ENCODE data around the gene ARRB1. TPM values are rescaled to one million over a fixed set of nuclear protein-coding genes. Genes with fewer than 3 reads are reported as not detected.
A peak's percentile ranks its signal among the peaks of the same experiment; 100 is the strongest.

ARRB1 gene
- total and polyA plus RNA-seq, 2 of the 13 experiments (the other 11 are each of a cell fraction or from before 2014, with no cell fraction given) = 22.5 to 35.7 TPM

DNA sequence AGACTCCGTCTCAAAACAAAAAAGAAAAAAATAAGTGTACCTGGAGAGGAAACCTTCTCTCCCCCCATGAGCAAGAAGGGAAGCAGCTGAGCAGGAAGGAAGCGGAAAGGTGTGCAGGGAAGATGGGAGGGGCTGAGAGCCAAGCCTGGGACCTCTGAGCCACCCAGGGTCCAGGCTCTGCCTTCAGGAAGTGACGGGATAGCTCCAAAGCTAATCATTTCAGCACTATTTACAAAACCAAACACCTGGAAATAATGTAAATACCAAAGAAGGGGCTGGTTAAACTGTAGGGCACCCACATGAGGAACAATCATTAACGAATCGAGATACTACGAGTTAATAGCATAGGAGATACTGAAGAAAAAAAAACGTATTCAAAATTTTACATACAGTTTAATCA is 27.9 kb downstream of the ARRB1 start (continued):
- TF ChIP-seq ZNF281 (CRISPR knock-in tag; IDR thresholded peaks at IDR 0.05; ENCODE audit: borderline replicate concordance) (no peak), ZNF251 (CRISPR knock-in tag; IDR thresholded peaks at IDR 0.05) (no peak), ELF1 (CRISPR knock-in tag; IDR thresholded peaks at IDR 0.05) (peak; percentile 45; the same call in 1 of the 2 replicates), GATA4 (IDR thresholded peaks at IDR 0.05; ENCODE audit: borderline replicate concordance, low read depth) (no peak), ZNF383 (CRISPR knock-in tag; IDR thresholded peaks at IDR 0.05; ENCODE audit: borderline replicate concordance) (no peak), HOXA7 (CRISPR knock-in tag; IDR thresholded peaks at IDR 0.05) (no peak), MAFF (IDR thresholded peaks at IDR 0.05; ENCODE audit: low read depth, low read length) (no peak), ZNF780A (CRISPR knock-in tag; IDR thresholded peaks at IDR 0.05) (no peak), ARHGAP35 (CRISPR knock-in tag; IDR thresholded peaks at IDR 0.05; ENCODE audit: borderline replicate concordance) (no peak), KAT8 (CRISPR knock-in tag; IDR thresholded peaks at IDR 0.05) (peak; percentile 54; the same call in 1 of the 2 replicates), ZNF720 (CRISPR knock-in tag; IDR thresholded peaks at IDR 0.05) (no peak), GFI1 (CRISPR knock-in tag; IDR thresholded peaks at IDR 0.05; ENCODE audit: borderline replicate concordance) (no peak), ZNF672 (CRISPR knock-in tag; IDR thresholded peaks at IDR 0.05) (no peak), KDM5A (IDR thresholded peaks at IDR 0.05; ENCODE audit: borderline replicate concordance, low read length) (no peak), HOXA3 (CRISPR knock-in tag; IDR thresholded peaks at IDR 0.05) (peak; percentile 39; the same call in 1 of the 2 replicates), GATAD2A (CRISPR knock-in tag; IDR thresholded peaks at IDR 0.05) (peak; percentile 58), GATAD1 (CRISPR knock-in tag; IDR thresholded peaks at IDR 0.05) (peak; percentile 41; the same call in 1 of the 2 replicates), FOXP1 (IDR thresholded peaks at IDR 0.05) (no peak), FOXP1 (CRISPR knock-in tag; IDR thresholded peaks at IDR 0.05) (peak; percentile 51; the same call in 1 of the 2 replicates), SALL1 (CRISPR knock-in tag; IDR thresholded peaks at IDR 0.05) (peak; percentile 49; the same call in 1 of the 2 replicates), ZNF225 (CRISPR knock-in tag; IDR thresholded peaks at IDR 0.05) (no peak), ZNF589 (CRISPR knock-in tag; conservative IDR thresholded peaks at IDR 0.05) (no peak), CREB1 (IDR thresholded peaks at IDR 0.05) (no peak), CREB1 (CRISPR knock-in tag; IDR thresholded peaks at IDR 0.05) (peak; percentile 88), MIER3 (CRISPR knock-in tag; IDR thresholded peaks at IDR 0.05; ENCODE audit: borderline replicate concordance) (no peak), ZNF207 (IDR thresholded peaks at IDR 0.05; ENCODE audit: borderline replicate concordance) (no peak), ZFX (CRISPR knock-in tag; IDR thresholded peaks at IDR 0.05; ENCODE audit: low read depth) (0 out of 2 replicates have a peak, but pooled peaks have one; percentile 8)
- TF ChIP-seq, protein P1, sequence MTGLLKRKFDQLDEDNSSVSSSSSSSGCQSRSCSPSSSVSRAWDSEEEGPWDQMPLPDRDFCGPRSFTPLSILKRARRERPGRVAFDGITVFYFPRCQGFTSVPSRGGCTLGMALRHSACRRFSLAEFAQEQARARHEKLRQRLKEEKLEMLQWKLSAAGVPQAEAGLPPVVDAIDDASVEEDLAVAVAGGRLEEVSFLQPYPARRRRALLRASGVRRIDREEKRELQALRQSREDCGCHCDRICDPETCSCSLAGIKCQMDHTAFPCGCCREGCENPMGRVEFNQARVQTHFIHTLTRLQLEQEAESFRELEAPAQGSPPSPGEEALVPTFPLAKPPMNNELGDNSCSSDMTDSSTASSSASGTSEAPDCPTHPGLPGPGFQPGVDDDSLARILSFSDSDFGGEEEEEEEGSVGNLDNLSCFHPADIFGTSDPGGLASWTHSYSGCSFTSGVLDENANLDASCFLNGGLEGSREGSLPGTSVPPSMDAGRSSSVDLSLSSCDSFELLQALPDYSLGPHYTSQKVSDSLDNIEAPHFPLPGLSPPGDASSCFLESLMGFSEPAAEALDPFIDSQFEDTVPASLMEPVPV (CRISPR knock-in tag; IDR thresholded peaks at IDR 0.05) = no peak
- TF ChIP-seq, protein P2, sequence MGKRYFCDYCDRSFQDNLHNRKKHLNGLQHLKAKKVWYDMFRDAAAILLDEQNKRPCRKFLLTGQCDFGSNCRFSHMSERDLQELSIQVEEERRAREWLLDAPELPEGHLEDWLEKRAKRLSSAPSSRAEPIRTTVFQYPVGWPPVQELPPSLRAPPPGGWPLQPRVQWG (CRISPR knock-in tag; IDR thresholded peaks at IDR 0.05; ENCODE audit: borderline replicate concordance, low read depth) = no peak
